ENCODE measurements around the gene CRACR2A.

Gene CRACR2A

DNA sequence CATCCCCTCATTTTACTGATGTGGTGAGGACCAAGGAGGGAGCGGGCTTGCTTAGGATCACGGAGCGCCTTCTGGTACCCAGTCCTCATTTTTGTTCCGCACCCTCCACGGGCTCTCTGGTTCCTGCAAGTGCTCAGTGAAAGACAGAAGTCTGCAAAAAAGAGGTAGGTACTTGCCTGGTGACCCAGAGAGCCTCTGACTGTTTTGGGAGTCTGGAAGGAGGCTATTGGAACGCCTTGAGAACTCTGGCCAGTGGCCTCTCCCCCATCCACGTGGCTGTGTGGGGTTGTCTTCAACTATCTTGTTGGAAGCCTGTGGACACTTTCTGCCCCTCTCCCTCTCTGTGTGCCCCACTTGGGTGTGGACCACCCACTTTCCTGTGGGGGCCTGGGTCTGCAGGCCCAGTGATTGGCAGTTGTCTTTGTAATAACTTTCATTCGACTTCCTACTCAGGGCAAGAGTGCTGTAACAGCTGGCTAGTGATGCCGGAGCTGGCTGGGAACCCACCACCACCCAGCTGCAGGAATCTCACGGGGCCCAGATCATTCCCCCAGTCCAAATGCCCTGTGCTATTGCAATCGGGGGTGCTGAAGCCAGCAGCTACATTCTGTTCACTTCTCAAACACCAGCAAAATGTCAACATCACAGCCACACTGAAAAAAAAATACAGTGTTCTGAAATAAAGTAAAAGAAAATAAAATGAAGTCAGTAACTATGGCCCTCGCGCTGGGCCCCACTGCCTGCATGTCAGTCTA is 139.1 kb downstream of the CRACR2A start:
- no peak for DNase-seq

DNA sequence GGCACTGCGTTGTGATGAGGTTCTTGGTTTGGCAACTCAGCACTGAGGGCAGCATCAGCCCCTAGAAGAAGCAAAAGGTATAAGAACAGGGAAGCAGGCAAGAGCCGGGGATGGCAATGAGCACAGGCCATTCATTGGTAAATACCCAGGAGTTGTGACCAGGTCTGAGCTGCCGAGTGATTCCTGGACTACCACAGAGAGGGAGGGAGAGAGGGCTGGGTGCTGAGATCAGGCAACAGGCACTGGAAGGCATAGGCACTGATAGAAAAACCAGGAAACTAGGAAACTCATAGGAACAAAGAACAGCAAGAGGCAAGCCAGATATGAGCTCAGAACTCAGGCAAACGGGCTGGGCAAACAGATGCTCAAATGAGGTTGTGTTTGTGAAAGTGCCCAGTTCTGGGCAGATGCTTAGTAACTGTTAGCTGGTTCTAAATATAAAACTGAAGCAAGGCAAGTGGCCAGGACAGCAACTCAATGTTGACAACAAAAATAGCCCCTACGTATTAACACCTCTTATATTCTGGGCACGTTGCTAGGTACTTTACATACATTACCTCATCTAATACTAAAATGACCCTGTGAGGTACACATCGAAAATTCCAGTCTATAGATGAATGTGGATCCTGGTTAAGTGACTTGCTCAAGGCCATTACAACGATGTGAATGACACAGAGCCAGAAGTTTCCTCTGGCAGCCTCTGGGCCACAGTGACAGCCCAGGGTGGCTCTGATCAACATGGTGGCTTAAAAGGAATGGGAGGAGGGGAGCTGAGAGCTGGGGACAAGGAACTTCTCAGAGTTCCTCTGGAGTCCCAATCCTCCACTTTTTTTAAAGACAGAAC is 140.8 kb downstream of the CRACR2A start:
- DNase-seq: no peak

DNA sequence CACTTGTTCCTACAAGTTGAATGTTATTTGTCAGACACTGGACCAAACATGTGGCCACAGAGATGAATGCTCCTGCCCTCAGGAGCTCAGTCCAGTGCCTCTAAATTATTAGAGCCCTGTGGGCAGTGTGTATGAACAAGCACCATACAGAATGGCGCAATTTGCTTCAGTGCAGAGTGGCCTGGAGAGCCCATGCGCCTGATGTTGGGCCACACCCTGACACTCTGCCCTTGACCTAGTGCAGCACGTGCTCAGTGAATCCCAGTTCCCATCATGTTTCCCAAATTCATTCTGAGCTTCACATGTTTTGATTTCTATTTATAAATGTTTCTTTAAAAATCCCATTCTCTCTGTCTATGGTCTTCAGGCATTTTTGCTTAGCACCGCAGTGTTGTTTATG is 145.1 kb downstream of the CRACR2A start:
- no peak for DNase-seq

DNA sequence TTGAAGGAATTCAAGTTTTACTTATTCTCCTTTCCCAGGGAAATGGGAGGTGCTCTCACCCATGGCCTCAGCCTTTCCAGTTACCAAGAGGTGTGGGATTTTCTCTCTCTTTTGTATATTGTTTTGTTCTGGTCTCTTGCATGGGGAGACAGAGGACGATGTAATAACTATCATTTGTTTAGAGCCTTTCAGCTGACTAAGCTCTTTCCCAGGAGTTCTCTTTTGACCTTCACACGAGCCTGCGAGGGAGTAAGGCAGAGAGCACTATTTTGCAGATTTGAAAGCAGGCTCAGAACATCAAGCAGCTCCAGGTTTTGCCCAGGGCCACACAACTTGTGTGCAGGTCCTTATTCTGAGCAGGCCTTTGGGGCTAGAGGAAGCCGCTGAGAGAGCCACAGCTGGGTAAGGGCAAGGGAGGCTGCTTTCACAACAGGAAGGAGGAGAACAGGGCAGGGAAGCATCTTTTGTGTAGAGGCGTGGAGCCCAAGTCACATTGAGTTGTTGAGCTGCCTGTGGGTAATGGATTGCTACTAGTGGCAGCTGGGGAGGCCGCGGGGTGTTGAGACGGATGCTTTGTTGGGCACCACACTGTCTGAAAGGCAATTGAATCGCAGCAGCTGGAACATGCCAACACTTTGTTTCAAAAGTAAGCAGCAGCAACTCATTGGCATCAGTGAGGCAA is 145.7 kb downstream of the CRACR2A start:
- DNase-seq: no peak

DNA sequence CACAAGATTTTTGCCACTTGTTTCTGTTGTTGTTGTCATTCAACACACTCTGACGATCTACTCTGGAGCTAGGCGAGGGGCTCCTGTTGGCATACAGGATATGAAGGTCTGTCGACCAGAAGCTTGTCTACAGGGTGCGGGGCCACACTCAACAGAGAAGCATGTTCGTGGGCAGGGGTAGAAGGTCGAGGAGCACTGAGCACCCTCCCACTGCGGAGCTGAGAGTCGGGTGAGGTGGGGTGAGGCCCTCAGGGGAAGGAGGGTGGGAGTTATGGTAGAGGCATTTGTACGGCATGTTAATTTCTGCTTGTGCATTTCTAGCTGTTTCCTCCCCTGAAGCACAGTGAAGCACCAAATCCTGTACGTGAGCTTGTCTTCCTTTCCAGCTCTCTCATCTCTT is 146.8 kb downstream of the CRACR2A start:
- no peak for DNase-seq

DNA sequence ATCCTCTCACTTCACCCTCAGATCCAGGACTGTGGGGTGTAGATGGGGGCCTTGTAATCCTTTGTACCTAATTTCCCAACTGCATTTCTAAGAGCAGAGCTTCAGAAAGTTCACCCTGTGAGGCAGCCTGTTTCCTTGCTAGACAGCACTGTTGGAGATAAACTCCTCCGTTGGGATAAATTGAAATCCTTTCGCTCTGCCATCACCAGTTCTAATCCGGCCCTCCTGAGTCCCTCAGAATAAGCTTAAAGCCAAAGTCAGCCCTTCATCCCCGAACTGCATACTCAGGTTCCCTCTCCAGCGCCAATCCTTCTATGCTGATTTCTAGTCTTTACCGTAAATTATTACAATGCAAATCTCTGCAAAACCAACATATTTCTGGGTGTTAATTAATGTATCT is 147.2 kb downstream of the CRACR2A start:
- no peak for DNase-seq

DNA sequence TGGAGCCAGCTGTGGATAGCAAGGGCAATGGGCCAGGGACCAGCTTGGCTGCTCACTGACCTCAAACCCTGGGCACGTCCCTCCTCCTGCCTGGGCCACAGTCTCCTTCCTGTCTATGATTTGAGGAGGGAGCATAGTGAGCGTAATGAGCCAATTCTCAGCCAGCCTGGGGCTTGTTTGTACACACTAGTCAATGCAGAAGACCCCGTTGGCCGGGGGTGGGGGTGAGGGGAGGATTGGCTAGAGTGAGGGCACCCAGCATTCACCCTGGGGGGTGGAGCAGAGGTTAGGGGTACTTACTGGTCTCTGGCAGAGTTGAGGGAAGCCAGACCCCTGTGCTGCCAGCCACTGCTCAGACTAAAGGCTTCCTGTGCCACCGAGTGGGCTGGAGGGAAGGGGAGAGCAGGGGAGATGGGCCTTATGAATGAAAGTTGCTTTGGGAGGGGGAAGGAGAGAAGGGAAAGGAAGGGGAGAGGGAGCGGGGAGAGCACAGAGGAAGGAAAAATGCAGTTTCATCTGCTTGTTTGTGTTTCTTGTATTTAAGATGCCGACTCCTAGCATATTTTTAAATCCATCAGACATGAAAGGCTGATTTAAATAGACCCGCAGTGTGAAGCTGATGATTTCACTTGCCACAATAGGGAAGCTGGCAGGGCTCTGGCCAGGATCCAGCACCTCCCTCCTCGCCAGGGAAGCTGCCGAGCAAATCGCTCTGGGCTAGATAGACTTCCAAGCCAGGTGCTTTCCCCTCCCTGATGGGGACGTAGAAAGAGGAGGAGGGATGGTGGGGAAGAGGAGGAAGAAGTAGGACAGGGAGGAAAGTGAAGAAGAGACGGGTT is 147.9 kb downstream of the CRACR2A start:
- no peak for DNase-seq

DNA sequence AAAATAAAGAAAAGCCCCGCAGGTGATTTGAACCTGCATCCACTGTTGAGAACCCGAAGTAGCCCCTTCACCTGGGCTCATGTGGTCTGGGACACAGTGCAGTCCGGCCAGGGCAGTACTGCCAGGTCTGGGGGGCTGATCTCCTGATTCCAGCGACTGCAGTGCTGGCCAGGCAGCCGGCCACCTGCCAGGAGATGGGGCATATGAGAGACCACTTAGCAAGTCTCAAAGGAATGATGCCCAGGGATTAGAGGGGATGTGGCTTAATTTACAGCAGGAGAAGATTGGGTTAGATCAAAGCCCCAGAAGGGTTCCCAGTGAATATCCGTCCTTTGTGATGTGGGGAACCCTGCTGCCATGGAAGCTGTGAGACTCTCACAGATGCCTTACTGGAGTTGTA is 148.6 kb downstream of the CRACR2A start:
- DNase-seq: no peak

DNA sequence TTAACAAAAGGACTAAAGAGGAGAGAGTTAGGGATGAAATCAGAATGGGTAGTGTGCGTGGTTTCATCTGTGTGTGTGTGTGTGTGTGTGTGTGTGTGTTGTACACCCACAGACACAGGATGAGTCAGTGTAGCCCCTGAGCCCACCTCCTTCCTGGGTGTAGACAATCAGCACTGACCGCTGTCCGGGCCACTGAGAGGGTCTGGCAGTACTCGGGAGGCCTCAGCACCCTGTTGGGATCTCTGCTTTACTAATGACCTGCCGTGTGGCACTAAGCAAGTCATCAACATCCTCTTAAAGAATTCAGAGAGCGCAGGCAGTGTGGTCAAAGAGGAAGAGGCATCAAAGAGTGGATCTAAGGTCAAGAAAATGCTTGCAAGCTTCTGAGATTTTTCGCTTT is 149.3 kb downstream of the CRACR2A start:
- no peak for DNase-seq

DNA sequence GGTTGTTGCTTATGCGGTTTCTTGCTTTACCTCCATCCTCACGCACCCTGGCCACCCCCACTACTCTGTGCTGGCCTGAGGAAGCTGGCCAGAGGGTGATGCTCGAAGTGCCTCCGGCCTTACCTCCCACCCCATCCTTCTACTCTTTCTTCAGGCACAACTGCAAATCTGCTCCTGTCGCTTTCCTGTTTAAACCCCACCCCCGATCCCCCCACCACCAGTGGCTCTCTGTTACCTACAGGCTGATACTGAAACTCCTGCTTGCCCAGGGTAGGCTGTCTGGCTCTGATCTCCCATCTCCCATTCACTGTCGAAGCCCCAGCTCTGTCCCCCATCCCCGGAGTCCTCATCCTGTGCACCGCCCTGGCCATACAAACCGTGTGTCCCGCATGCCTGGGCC is 150.4 kb downstream of the CRACR2A start:
- no peak for DNase-seq

DNA sequence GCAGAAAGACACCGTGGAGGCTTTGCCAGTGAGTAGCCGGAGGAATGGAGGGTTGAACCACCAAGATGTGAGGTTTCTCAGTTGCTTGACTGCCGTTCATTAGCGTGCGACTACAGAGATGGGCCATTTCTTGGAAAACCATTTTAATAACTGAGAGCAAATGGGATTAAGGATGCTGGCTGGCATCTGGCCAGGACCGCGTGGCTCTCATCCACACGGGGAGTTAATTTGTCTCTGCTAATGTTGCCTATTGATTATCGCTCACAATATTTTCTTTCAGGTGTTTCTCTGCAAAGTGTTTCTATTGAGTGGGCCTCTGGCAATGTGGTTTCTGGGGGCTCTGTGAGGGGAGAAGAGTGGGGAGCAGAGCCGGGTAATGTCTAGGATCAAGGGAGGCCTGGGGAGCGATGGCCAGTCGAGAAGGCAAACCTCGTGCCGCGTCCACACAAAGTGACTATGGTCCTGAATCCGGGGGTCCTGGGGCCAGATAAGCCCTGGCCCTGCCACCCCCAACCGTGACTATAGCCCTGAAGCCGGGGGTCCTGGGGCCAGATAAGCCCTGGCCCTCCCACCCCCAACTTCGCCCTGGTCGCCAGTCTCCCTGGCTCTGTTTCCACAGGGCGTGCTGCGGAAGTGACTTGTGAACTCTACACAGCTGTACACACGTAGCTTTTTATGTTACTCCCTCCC is 151.3 kb downstream of the CRACR2A start:
- DNase-seq: no peak

DNA sequence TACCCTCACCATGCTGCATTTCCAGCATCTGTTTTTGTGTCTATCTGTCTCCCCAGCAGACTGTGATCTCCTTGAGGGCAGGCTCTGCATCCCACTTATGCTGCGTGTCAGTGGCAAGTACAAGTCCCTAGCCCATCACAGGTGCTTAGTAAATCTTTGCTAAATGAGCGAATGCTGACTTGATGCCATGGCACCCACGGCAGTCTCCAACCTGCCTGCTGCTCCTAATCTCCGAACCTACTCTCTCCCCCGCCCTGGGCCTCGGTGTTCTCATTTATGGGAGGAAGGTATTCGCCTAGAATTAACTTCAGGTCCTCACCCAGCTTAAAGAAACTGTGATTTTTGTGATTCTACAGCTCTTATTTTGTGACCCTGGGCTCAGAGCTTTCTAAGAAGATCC is 152.0 kb downstream of the CRACR2A start:
- no peak for DNase-seq

DNA sequence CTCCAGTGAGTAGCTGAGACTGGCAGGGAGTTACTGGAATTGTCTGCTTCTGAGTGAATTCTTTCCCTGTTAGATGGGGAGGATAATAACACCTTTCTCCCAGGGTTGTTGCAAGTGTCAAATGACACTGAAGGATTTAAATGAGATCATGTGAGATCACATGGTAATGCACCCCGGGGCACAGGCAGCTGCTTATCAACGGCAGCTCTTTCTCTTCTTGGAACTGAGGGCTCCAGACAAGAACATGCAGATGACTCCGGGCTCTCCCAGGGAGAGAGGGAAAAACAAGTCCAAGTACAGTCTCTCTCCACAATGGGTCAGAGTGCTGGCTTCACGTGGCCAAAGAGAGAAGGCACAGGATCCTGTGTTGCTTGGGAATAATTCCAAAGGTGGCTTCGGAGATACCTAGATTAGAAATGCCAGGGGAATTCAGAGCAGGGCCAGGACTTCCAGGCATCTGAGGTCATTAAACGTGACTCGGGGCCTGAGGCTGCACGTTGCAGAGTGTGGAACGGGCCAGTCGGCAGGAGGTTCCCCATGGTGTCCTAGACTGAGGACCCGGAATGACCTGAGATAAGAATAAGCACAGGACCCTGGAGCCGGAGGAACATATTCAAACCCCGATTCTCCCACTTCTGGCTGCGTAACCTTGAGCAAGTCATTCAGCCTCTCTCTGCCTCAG is 152.7 kb downstream of the CRACR2A start:
- DNase-seq: no peak

DNA sequence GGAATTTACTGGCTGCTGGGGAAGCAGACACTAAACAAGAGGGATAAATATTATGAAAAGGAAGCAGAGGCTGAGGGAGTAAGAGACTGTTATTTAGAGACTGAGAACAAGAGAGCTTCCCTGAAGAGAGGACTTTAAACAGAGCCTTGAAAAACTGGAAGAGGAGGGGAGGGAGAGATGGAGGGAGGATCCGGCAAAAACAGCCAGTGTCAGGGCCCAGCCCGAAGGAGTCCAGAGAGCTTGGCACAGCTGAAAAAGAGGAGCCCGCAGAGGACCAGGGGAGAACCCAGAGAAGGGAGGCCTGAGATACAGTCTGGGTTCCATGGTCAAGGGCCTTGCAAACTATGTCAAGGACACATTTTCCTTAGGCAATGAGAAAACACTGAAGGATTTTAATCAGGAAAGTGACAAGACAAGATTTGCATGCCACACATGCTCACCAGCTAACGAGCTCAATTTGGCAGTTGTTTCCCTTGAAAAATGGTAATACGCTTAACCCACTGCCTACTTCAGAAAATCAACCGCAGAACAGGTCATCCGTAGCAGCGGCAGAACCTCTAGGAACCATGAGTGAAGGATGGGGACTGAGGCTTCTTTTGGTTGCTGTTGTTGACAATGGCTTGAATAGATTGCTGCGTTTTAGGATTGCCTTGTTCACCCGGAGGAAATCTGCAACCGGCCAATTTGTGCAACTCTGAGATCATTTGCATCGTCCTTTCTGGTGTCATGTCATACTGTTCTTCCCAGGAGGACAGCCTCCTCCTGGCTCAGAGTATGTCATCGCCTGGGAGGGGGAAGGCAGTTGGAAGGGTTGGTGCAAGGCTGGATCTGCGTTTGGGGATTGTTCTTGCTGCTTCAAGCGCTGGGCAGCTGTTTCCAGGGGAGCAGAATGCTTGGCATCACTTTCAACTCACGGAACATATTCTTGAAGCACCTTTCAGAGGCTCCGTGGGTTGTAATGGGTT is 153.7 kb downstream of the CRACR2A start:
- DNase-seq: no peak

DNA sequence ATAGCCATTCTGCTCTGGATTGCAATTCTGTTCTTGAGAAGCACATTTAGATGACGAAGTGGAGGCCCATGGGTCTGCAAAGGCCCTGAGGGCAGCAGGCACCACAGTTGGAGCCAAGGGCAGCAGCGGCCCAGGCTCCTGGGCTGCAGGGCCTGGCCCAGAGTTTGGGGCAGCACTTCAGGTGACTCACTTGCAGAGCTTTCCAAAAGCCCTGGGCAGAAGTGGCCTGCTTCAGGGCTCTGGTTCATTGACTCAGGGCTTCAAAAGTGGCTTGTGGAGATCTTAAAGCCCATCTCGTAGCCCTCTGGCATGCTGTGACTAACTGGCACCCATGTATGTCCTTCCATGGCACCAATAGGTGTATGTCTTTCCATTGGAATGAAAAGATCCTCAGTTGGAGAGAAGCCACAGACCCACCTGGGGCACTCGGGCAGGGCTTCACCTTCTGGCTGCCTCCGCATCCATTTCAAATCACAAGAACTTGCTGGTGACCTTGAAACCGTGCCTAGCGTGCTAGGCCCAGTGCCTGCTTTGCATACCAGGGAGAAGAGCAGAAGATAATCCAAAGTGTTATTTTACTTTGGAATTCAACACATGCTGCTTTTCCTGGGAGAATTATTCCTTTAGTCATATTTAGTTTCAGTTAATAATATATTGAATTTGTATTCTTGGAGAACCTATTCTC is 155.2 kb downstream of the CRACR2A start:
- DNase-seq: no peak

DNA sequence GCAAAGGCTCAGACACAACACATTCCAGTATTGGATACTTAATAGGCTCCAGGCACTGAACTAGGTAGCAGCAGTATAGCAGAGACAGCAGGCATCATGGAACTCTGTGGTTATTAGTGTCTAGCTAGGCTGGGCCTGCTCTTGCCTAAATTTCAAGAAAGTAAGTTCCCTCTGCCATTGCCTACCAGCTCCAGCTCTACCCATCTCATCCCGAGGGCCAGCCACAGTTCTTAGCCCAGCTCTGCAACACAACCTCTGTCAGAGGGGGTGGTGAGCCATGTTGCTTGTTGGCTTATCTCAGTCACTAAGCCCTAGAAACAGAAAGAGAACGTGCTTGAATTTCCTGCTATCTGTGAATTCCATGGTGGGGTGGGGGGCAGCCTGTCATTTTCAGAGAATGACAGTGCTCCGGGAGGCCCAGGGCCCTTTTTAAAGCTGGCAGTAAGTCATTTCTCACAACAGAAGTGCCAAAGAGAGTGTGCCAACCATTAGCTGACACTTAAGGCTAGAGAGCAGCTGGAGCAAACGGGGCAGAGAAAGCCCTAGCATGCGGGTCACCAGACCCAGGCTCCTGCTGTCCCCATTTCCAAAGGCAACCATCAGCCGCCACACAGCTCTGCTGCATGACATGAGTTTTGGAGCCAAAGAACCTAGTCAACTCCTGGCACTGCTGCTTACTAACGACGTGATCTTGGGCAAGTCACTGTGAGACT is 156.1 kb downstream of the CRACR2A start:
- no peak for DNase-seq

DNA sequence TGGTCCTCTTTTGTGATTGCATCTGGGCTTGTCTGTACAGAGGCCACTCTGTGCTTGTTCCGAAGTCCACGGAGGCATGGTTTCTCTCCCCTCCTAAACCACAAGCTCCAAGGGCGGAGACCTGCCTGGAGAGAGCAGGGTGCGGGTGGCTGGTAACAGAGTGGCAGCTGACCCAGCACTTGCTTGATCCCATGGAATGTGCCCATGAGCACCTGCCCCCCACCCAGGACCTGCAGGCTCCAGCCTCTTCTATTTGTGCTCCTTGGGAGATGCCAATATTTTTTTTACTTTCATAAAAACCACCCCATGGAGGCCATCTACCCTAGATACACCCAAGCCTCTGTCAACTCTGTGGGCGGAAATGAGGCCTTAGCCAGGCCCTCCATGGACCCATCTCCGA is 157.2 kb downstream of the CRACR2A start:
- DNase-seq: no peak

DNA sequence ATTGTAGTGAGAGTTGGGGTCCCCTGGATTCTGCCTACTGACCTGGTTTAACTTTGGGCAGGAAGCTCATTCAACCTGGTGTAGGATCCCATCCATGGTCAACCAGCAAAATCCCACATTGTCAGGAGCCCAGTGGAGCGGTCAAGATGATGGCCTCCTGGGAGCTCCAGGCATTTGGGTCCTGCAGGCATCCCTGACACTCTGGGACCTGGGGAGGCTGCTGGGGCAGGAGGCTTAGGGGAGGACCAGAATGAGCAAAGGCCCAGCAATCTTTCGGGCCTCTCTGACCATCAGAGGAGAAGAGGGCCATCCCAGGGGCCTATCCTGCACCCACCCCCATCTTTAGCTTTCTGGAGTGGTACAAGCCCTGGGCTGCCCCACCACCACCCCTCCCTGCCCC is 157.9 kb downstream of the CRACR2A start:
- DNase-seq: no peak

DNA sequence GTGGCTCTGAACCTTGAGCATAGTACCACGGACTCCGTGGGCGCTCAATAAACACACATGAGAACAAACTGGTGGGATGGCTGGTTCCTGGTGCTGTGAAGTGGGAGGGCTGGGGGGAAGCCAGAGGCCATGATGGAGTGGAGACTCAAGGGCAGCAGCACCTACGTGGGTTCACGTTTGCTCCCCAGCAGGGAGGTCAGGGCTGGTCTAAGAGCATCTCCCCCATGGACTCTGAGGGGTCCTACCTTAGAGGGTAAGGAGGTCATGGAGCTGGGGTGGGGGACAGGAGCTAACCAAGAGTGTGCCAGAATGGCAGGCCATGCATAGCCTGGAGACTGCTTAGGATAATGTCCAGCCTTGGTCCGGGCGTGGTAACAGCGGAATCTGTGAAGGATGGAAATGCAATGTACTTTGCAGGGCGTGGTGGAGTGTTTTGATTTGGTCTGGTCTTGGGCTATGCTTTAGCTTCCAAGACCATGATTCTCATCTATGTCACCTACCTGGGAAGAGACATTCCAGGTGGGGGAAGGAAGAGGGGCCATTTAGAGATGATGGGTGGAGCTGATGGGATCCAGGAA is 158.9 kb downstream of the CRACR2A start:
- no peak for DNase-seq
